PC-9 (cell line): ENCODE data around the gene SIK3. TPM values are rescaled to one million over a fixed set of nuclear protein-coding genes. Genes with fewer than 3 reads are reported as not detected.

Experiments used
- BruUV-seq: library from RNA; stranded (reverse); fragments of 400-500 nt; replicated peaks from 2 replicates; lab custom pipeline; 2021; lab: Mats Ljungman, UMichigan
- CTCF ChIA-PET: fragments of 300-600 bp; sonication (Branson Sonifier 250); formaldehyde crosslinking; loops from one replicate; lab custom pipeline; 2022; ENCODE audit warnings: antibody characterized with exemption; lab: Charles Lee
- POLR2A ChIA-PET: fragments of 300-600 bp; sonication (Branson Sonifier 250); formaldehyde crosslinking; loops from one replicate; lab custom pipeline; 2022; ENCODE audit warnings: antibody characterized with exemption; ENCODE audit not compliant: unreplicated experiment; lab: Charles Lee
- DNase-seq, 2 experiments: peaks; one replicate each; pipeline versions ENCODE4 v3.0.0 to v3.0.0-alpha.2; 2015 to 2022; ENCODE audit warnings: mixed read lengths in 1 of 2
- H2AFZ ChIP-seq: fragments of 200-600 bp; sonication (generic); 2 replicates; pipeline ENCODE4 v1.8.1; 2017; ENCODE audit warnings: antibody characterized with exemption
- H3F3A ChIP-seq: fragments of 200-600 bp; sonication (generic); 2 replicates; pipeline ENCODE4 v1.8.1; 2017; ENCODE audit warnings: antibody characterized with exemption, mild to moderate bottlenecking, low read depth; ENCODE audit not compliant: insufficient read depth
- H3K27ac ChIP-seq: fragments of 200-600 bp; sonication (generic); 2 replicates; pipeline ENCODE4 v1.6.1; 2016; ENCODE audit warnings: mixed run types
- H3K27me3 ChIP-seq: fragments of 200-600 bp; sonication (generic); 2 replicates; pipeline ENCODE4 v1.6.1; 2016; ENCODE audit warnings: low read depth, mixed run types; ENCODE audit not compliant: insufficient read depth
- H3K36me3 ChIP-seq: fragments of 200-600 bp; sonication (generic); 2 replicates; pipeline ENCODE4 v1.6.1; 2016; ENCODE audit warnings: low read depth, mixed run types
- H3K4me1 ChIP-seq: fragments of 200-600 bp; sonication (generic); replicated peaks from 2 replicates; pipeline ENCODE4 v1.6.1; 2016; ENCODE audit warnings: mixed run types; ENCODE audit not compliant: insufficient read depth
- H3K4me2 ChIP-seq: fragments of 200-600 bp; sonication (generic); 2 replicates; pipeline ENCODE4 v1.6.1; 2017; ENCODE audit warnings: mixed run types
- H3K4me3 ChIP-seq: fragments of 200-600 bp; sonication (generic); 2 replicates; pipeline ENCODE4 v1.6.1; 2016; ENCODE audit warnings: mixed run types
- H3K79me2 ChIP-seq: fragments of 200-600 bp; sonication (generic); 2 replicates; pipeline ENCODE4 v1.6.1; 2017; ENCODE audit warnings: low read depth, mixed run types
- H3K9me2 ChIP-seq: fragments of 200-600 bp; sonication (generic); 2 replicates; pipeline ENCODE4 v1.8.1; 2017; ENCODE audit warnings: mild to moderate bottlenecking; ENCODE audit not compliant: insufficient read depth
- H3K9me3 ChIP-seq: fragments of 200-600 bp; sonication (generic); 2 replicates; pipeline ENCODE4 v1.8.1; 2016; ENCODE audit warnings: low read depth; ENCODE audit not compliant: insufficient read depth
- H4K20me1 ChIP-seq: fragments of 200-600 bp; sonication (generic); 2 replicates; pipeline ENCODE4 v1.8.1; 2017; ENCODE audit not compliant: insufficient read depth
- CTCF ChIP-seq: fragments of 200-600 bp; sonication (generic); conservative IDR thresholded peaks from 2 replicates; pipeline ENCODE4 v1.6.1; 2017; ENCODE audit warnings: mixed run types, antibody characterized with exemption, mild to moderate bottlenecking, moderate library complexity
- EZH2 ChIP-seq: fragments of 200-600 bp; sonication (generic); IDR thresholded peaks from 2 replicates; pipeline ENCODE4 v1.8.0; 2017; ENCODE audit warnings: antibody characterized with exemption, low read depth
- intact Hi-C: fragments of 100-400 bp; cut with micrococcal nuclease; formaldehyde crosslinking; loops from one replicate; pipeline ENCODE4 v1.10.0; 2022; ENCODE audit not compliant: unreplicated experiment
- total RNA-seq: library from RNA; stranded (reverse); gene quantifications from 2 replicates; pipeline ENCODE4 v1.2.3, GENCODE V29; 2021

Gene SIK3
- total RNA-seq, 1 experiment from 2014 or later, result 30.2 TPM

DNA sequence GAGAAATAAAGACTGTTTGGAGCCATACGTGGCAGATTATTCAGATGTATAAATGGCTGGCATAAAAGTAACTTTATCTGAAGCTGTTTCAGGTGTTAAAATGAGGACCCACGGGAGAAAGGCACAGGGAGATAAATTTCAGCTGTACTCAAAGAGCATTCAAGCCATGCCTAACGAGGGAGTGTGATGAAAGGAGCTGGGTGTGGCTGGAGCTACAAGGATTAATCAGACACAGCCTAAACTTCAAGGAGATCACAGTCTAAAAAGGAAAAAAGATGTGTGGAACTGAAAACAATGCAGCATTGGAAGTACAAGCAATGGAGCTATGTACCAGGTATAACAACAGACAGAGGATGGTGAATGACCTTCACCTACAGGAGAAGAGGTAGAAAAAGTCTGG is 140.0 kb downstream of the SIK3 start:
- no peak overlapping the region for H2AFZ ChIP-seq
- no peaks in the 10 kb centered on the region for H3K4me1 ChIP-seq
- no peaks in the 10 kb centered on the region for H3K36me3 ChIP-seq
- ChIA-PET POLR2A (interaction anchor here (0.6 to 0.7 kb wide), 2 partner anchors 21 to 69 kb away, joined by 3 to 4 read pairs; no protein-coding TSS in a partner anchor), CTCF (no interaction called here)
- H3K79me2 ChIP-seq, result peaks cover 9% of the 10 kb centered on the region; the same call in 1 of the 2 replicates
- H3K9me3 ChIP-seq, result no peaks in the 10 kb centered on the region
- H3K9me2 ChIP-seq, result no peaks in the 10 kb centered on the region
- no peak for DNase-seq
- no peak for TF ChIP-seq EZH2
- H3K27me3 ChIP-seq, result no peaks in the 10 kb centered on the region
- peaks cover 4% of the 10 kb centered on the region; the same call in 1 of the 2 replicates for H4K20me1 ChIP-seq
- H3K4me3 ChIP-seq, result no peak overlapping the region
- H3F3A ChIP-seq, result peaks cover 6% of the 10 kb centered on the region; the same call in 1 of the 2 replicates
- H3K27ac ChIP-seq, result no peak overlapping the region
- no peak overlapping the region for H3K4me2 ChIP-seq
- no TSS peak for BruUV-seq
- intact Hi-C loops, result no loop called here

DNA sequence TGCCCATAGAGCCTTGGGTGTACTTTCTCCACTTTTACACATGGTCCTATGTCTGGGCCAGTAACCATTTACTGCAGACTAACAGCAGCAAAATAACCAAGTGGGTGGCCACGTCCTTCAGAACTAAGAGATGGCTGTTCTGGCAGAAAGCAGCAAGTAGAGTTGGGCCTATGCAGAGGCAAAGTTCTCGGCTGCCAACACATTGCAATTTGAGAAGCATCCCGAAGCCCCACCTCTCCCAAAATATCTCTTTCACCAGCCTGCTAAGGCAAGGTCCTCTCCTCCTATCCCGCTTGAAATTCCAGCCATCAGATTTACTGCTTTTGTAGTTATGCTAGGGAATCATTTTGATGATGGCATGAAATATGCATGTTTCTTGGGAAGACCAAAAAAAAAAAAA is 142.3 kb downstream of the SIK3 start:
- Histone ChIP-seq H4K20me1 (peaks cover 4% of the 10 kb centered on the region; the same call in 1 of the 2 replicates), H3K4me1 (no peaks in the 10 kb centered on the region), H3K36me3 (no peaks in the 10 kb centered on the region), H3K79me2 (peaks cover 9% of the 10 kb centered on the region; the same call in 1 of the 2 replicates), H3K27me3 (no peaks in the 10 kb centered on the region), H2AFZ (no peak overlapping the region), H3F3A (peaks cover 7% of the 10 kb centered on the region; the same call in 1 of the 2 replicates), H3K4me2 (no peak overlapping the region), H3K9me3 (no peaks in the 10 kb centered on the region), H3K27ac (no peak overlapping the region), H3K9me2 (no peaks in the 10 kb centered on the region), H3K4me3 (no peak overlapping the region)
- BruUV-seq, result no TSS peak
- intact Hi-C loops, result no loop called here
- peak in 1 of 2 experiments; percentile 30 for DNase-seq
- POLR2A ChIA-PET, result interaction anchor here (0.6 kb wide), 1 partner anchor 96 kb away, joined by 3 read pairs; no protein-coding TSS in a partner anchor
- TF ChIP-seq EZH2 (no peak), CTCF (no peak)
- CTCF ChIA-PET, result no interaction called here

- Histone ChIP-seq H3K4me1 (no peaks in the 10 kb centered on the region), H3K27ac (no peak overlapping the region), H4K20me1 (peaks cover 4% of the 10 kb centered on the region; the same call in 1 of the 2 replicates), H3K9me3 (no peaks in the 10 kb centered on the region), H3K36me3 (no peaks in the 10 kb centered on the region), H2AFZ (no peak overlapping the region), H3F3A (peaks cover 11% of the 10 kb centered on the region; the same call in 1 of the 2 replicates), H3K79me2 (peaks cover 9% of the 10 kb centered on the region; the same call in 1 of the 2 replicates), H3K4me3 (no peak overlapping the region), H3K4me2 (no peak overlapping the region), H3K27me3 (no peaks in the 10 kb centered on the region), H3K9me2 (no peaks in the 10 kb centered on the region)
- intact Hi-C loops, result no loop called here
- BruUV-seq, result no TSS peak
- DNase-seq, result peak in 1 of 2 experiments; percentile 1
- ChIA-PET CTCF (no interaction called here), POLR2A (interaction anchor here (0.6 kb wide), 1 partner anchor 96 kb away, joined by 3 read pairs; no protein-coding TSS in a partner anchor)
- TF ChIP-seq EZH2 (no peak), CTCF (no peak)
Measured at GRCh38 chr11:116955548-116955947, 142.7 kb downstream of the SIK3 start.
